ENCODE data around the gene PRKCD. TPM values are rescaled to one million over a fixed set of nuclear protein-coding genes. Genes with fewer than 3 reads are reported as not detected.

PRKCD gene
- total RNA-seq, 1 experiment from 2014 or later, result 1.4 TPM

DNA sequence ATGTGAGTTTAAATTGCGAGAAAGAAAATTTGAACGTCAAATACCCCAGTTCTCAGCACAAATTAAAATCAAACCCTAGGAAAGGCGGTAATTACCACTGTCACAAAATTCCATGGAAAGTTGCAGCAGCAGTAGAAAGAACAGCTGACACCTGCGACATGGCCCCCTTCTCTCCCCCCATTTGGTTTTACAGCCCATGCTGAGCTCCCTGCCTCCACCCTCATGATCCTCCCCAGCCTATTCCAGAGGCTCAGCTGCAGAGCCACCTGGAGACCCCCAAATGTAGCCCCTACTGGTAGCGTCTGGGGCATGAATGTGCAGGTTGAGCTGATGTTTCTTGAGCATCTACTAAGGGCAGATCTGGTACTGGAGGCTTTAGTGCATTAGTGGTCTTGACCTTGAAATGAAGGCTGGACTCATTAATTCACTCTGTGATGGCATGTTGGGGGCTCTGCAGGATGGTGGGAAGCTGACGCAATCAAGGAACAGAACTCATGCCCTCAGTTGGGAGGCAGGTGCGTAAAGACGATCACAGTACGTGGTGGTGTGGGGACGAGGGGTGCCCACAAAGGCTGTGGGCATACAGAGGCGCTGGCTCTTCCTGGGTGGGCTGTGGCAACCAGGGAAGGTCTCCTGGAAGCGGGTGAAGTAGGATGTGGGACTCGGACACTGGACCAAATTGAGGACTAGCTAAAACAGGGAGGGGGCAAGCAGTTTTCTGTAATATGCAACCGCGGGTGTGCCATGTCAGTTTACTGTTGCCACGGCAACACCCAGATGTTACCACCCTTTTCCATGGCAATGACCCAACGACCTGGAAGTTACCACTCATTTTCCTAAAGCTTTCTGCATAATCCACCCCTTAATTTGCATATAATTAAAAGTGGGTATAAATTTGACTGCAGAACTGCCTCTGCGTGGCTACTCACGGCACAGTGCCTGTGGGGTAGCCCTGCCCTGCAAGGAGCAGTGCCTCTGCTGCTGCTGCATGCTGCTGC, 39.8 kb downstream of the PRKCD start:
- BruUV-seq (replicated peaks), result no TSS peak
- peaks cover 5% of the 10 kb centered on the region for H3K4me1 ChIP-seq (ENCODE audit: insufficient read depth, low read length, poor library complexity, severe bottlenecking)
- no peaks in the 10 kb centered on the region for H3K27me3 ChIP-seq (replicated peaks; ENCODE audit: insufficient read depth, low read depth, low read length, poor library complexity)
- ChIA-PET CTCF (no interaction called here), POLR2A (ENCODE audit: low non-redundant PET) (no interaction called here)
- intact Hi-C loops (cut with micrococcal nuclease; ENCODE audit: unreplicated experiment), result no loop called here
- no peaks in the 10 kb centered on the region for H3K9me3 ChIP-seq (ENCODE audit: low read depth, low read length, poor library complexity, severe bottlenecking)
- H3K4me3 ChIP-seq (ENCODE audit: low read depth, low read length, poor library complexity, severe bottlenecking), result no peak overlapping the region
- no peak for DNase-seq (ENCODE audit: low spot score)
- H3K27ac ChIP-seq (ENCODE audit: low read depth, low read length, poor library complexity, severe bottlenecking), result no peak overlapping the region
- TF ChIP-seq CTCF (conservative IDR thresholded peaks at IDR 0.05; ENCODE audit: low read depth, low read length), result no peak
- no peak for TF ChIP-seq EZH2 (IDR thresholded peaks at IDR 0.05; ENCODE audit: borderline replicate concordance, low read depth, low read length, poor library complexity, severe bottlenecking)
- H3K36me3 ChIP-seq (ENCODE audit: insufficient read depth, low read length, poor library complexity, severe bottlenecking), result no peaks in the 10 kb centered on the region

DNA sequence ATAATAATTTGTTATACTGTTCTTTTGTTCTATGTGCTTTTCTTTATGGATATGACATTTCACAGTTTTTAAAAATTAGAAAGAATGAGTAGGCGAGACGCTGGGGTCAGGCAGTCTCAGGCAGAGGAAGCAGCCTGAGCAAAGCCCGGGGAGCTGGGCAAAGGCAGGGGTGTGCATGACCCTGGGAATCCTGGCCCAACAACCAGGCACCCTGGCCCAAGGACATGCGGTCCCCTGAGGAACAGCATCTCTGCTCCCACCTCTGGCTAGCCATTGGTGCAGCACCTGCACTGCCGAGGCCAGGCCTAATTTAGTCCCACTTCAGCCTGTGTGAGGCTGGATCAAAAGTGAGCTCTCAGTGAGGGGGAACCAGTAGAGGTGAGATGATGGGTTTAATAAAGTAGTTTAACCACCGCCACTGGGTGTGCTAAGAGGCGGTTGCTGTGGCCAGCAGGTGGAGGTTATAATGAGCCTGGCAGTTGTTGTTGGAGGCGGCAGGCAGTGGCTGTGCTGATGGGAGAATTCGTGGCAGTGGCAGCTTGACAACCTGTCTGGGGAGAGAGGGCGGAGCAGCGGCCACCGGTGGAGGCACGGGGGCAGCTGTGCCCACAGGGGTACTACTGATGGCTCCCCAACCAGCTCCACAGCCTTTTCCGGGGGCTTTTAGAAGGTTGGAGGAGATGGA, 41.5 kb downstream of the PRKCD start:
- POLR2A ChIA-PET (ENCODE audit: low non-redundant PET), result no interaction called here
- intact Hi-C loops (cut with micrococcal nuclease; ENCODE audit: unreplicated experiment), result no loop called here
- Histone ChIP-seq H3K4me3 (ENCODE audit: low read depth, low read length, poor library complexity, severe bottlenecking) (no peak overlapping the region), H3K9me3 (ENCODE audit: low read depth, low read length, poor library complexity, severe bottlenecking) (no peaks in the 10 kb centered on the region), H3K27me3 (replicated peaks; ENCODE audit: insufficient read depth, low read depth, low read length, poor library complexity) (no peaks in the 10 kb centered on the region), H3K36me3 (ENCODE audit: insufficient read depth, low read length, poor library complexity, severe bottlenecking) (no peaks in the 10 kb centered on the region), H3K27ac (ENCODE audit: low read depth, low read length, poor library complexity, severe bottlenecking) (no peak overlapping the region), H3K4me1 (ENCODE audit: insufficient read depth, low read length, poor library complexity, severe bottlenecking) (no peaks in the 10 kb centered on the region)
- CTCF ChIA-PET, result no interaction called here
- TF ChIP-seq EZH2 (IDR thresholded peaks at IDR 0.05; ENCODE audit: borderline replicate concordance, low read depth, low read length, poor library complexity, severe bottlenecking) (no peak), CTCF (conservative IDR thresholded peaks at IDR 0.05; ENCODE audit: low read depth, low read length) (no peak)
- BruUV-seq (replicated peaks), result no TSS peak
- DNase-seq (ENCODE audit: low spot score), result no peak

DNA sequence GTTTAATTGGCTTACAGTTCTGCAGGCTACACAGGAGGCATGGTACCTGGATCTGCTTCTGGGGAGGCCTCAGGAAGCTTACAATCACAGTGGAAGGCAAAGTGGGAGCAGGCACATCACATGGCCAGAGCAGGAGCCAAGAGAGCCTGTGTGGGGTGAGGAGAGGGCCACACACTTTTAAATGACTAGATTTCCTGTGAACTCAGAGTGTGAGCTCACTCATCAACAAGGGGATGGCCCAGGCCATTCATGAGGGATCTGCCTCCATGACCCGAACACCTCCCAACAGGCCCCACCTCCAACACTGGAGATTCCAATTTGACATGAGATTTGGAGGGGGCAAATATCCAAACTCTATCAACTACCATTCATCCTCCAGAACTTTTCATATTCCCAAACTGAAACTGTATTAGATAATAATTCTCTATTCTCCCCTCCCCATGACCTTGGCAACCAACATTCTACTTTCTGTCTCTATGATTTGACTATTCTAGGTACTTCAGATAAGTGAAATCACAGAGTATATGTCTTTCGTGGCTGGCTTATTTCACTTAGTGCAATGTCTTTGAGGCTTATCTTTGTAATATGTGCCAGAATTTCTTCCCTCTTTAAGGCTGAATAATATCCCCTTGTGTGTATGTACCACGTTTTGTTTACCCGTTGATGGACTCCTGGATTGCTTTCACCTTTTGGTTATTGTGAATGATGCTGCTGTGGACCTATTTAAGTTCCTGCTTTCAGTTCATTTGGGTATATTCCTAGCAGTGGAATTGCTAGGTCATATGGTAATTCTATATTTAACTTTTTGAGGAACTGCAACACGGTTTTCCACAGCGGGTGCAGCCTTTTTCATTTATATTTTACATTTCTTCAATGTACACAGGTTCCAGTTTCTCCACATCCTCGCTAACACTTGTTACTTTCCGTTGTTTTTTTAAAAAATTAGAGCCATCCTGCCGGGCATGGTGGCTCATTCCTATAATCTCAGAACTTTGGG, 51.0 kb downstream of the PRKCD start:
- Histone ChIP-seq H3K4me3 (ENCODE audit: low read depth, low read length, poor library complexity, severe bottlenecking) (no peak overlapping the region), H3K36me3 (ENCODE audit: insufficient read depth, low read length, poor library complexity, severe bottlenecking) (no peaks in the 10 kb centered on the region), H3K9me3 (ENCODE audit: low read depth, low read length, poor library complexity, severe bottlenecking) (no peaks in the 10 kb centered on the region), H3K4me1 (ENCODE audit: insufficient read depth, low read length, poor library complexity, severe bottlenecking) (no peaks in the 10 kb centered on the region), H3K27me3 (replicated peaks; ENCODE audit: insufficient read depth, low read depth, low read length, poor library complexity) (no peaks in the 10 kb centered on the region), H3K27ac (ENCODE audit: low read depth, low read length, poor library complexity, severe bottlenecking) (no peak overlapping the region)
- no TSS peak for BruUV-seq (replicated peaks)
- DNase-seq (ENCODE audit: low spot score), result no peak
- ChIA-PET CTCF (no interaction called here), POLR2A (ENCODE audit: low non-redundant PET) (no interaction called here)
- TF ChIP-seq CTCF (conservative IDR thresholded peaks at IDR 0.05; ENCODE audit: low read depth, low read length) (no peak), EZH2 (IDR thresholded peaks at IDR 0.05; ENCODE audit: borderline replicate concordance, low read depth, low read length, poor library complexity, severe bottlenecking) (no peak)
- intact Hi-C loops (cut with micrococcal nuclease; ENCODE audit: unreplicated experiment), result no loop called here

All from A673 (cell line).